ENCODE measurements around the gene MINK1. TPM values are rescaled to one million over a fixed set of nuclear protein-coding genes. Genes with fewer than 3 reads are reported as not detected.
"Not testable (repeated sequence)": the region's sequence is repeated elsewhere in the genome, so short reads cannot be mapped to it uniquely, and the experiment has no call there.

MINK1 gene
- total RNA-seq, 1 donor from 2014 or later = 45.6 TPM

GRCh38 chr17:4919511-4920047 lies 86.4 kb downstream of the MINK1 start:
- Histone ChIP-seq H3K27me3 (no peaks in the 10 kb centered on the region), H3K9me3 (no peaks in the 10 kb centered on the region), H3K27ac (no peak overlapping the region), H3K4me1 (no peaks in the 10 kb centered on the region), H3K36me3 (no peaks in the 10 kb centered on the region), H3K4me3 (no peak overlapping the region)
- TF ChIP-seq, protein P1, sequence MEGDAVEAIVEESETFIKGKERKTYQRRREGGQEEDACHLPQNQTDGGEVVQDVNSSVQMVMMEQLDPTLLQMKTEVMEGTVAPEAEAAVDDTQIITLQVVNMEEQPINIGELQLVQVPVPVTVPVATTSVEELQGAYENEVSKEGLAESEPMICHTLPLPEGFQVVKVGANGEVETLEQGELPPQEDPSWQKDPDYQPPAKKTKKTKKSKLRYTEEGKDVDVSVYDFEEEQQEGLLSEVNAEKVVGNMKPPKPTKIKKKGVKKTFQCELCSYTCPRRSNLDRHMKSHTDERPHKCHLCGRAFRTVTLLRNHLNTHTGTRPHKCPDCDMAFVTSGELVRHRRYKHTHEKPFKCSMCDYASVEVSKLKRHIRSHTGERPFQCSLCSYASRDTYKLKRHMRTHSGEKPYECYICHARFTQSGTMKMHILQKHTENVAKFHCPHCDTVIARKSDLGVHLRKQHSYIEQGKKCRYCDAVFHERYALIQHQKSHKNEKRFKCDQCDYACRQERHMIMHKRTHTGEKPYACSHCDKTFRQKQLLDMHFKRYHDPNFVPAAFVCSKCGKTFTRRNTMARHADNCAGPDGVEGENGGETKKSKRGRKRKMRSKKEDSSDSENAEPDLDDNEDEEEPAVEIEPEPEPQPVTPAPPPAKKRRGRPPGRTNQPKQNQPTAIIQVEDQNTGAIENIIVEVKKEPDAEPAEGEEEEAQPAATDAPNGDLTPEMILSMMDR (IDR thresholded peaks at IDR 0.05) = no peak
- intact Hi-C loops (cut with DNase I) = no loop called here
- no peak for DNase-seq (ENCODE audit: low spot score in 2 of 2)

DNA sequence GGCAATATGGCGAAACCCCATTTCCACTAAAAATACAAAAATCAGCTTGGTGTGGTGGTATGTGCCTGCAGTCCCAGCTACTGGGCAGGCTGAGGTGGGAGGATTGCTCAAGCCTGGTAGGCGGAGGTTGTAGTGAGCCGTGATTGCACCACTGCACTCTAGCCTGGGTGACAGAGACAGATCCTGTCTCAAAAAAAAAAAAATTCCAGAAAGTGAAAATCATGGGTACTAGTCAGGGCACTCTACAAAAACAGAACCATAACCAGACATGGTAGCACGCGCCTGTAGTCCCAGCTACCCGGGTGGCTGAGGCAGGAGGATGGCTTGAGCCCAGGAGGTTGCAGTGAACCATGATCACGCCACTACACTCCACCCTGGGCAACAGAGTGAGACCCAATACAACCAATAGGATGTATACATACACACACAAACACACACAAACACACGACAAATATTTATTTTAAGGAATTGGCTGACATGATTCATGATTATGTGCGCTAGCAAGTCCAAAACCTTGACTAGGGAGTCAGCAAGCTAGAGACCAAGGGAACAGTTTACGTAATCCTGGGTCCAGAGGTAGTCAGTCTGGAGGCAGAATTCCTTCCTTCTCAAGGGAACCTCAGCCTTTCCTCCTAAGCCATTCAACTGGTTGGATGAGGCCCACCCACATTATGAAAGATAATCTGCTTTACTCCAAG lies 87.4 kb downstream of the MINK1 start:
- Histone ChIP-seq H3K4me3 (no peak overlapping the region), H3K4me1 (no peaks in the 10 kb centered on the region), H3K36me3 (no peaks in the 10 kb centered on the region), H3K9me3 (no peaks in the 10 kb centered on the region), H3K27ac (no peak overlapping the region), H3K27me3 (no peaks in the 10 kb centered on the region)
- no peak for DNase-seq (ENCODE audit: low spot score in 2 of 2)
- intact Hi-C loops (cut with DNase I) = no loop called here
- TF ChIP-seq, protein P1 (IDR thresholded peaks at IDR 0.05) = no peak

DNA sequence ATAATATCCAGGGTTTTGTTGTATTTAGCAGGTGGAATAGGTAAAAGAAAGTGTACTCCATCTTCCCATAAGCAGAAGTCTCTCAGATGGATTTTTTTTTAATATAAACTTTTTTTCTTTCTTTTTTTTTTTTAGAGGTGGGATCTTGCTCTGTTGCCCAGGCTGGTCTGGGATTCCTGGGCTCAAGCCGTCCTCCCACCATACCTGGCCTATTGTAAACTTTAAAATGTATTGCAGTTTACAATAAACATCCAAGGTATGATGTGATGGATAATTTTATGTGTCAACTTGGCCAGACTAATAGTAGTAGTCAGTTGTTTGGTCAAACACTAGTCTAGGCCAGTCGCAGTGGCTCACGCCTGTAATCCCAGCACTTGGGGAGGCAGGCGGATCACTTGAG lies 88.2 kb downstream of the MINK1 start:
- H3K9me3 ChIP-seq = no peaks in the 10 kb centered on the region
- DNase-seq (ENCODE audit: low spot score in 2 of 2) = no peak
- no peak overlapping the region for H3K27ac ChIP-seq
- H3K27me3 ChIP-seq = no peaks in the 10 kb centered on the region
- intact Hi-C loops (cut with DNase I) = no loop called here
- no peak overlapping the region for H3K4me3 ChIP-seq
- H3K36me3 ChIP-seq = no peaks in the 10 kb centered on the region
- TF ChIP-seq, protein P1 (IDR thresholded peaks at IDR 0.05) = no peak
- H3K4me1 ChIP-seq = no peaks in the 10 kb centered on the region

GRCh38 chr17:4926577-4927335 lies 93.6 kb downstream of the MINK1 start:
- H3K4me1 ChIP-seq; H3K36me3 ChIP-seq; H3K27me3 ChIP-seq; H3K9me3 ChIP-seq; H3K27ac ChIP-seq; intact Hi-C loops (cut with DNase I); H3K4me3 ChIP-seq; DNase-seq (ENCODE audit: low spot score in 2 of 2): not testable (repeated sequence)

DNA sequence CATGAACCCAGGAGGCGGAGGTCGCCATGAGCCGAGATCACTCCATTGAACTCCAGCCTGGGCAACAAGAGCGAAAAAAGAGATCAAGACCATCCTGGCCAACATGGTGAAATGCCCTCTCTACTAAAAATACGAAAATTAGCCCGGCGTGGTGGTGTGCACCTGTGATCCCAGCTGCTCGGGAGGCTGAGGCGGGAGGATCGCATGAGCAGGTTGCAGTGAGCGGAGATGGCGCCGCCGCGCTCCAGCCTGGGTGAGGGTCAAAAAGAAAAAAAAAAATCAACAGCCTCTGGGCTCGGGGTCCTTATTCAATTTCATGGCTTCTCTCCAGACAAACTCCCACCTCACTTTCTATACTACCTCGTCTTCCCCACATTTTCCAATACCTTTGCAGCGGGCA lies 95.7 kb downstream of the MINK1 start:
- TF ChIP-seq, protein P1 (IDR thresholded peaks at IDR 0.05) = no peak
- H3K4me1 ChIP-seq = no peaks in the 10 kb centered on the region
- no peaks in the 10 kb centered on the region for H3K36me3 ChIP-seq
- H3K27ac ChIP-seq = no peak overlapping the region
- intact Hi-C loops (cut with DNase I) = no loop called here
- H3K9me3 ChIP-seq = no peaks in the 10 kb centered on the region
- H3K4me3 ChIP-seq = no peak overlapping the region
- no peak for DNase-seq (ENCODE audit: low spot score in 2 of 2)
- H3K27me3 ChIP-seq = no peaks in the 10 kb centered on the region

DNA sequence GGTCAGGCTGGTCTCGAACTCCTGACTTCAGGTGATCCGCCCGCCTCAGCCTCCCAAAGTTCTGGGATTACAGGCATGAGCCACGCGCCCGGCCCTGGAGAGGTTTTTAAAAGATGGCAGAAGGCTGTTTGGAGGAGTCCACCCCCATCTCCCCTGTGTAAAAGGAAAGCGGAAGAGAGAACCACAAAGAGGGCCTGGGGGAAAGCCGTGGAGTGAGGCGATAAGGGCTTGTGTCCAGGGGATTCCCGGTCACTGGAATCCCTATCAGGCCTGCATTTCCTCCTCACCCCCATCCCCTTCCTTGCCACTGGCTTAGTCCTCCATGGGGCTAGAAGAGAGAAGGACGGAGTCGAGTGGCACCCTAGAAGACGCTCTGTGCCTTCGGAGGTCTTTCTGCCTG lies 98.8 kb downstream of the MINK1 start, which contains the start of gene GP1BA:
Gene GP1BA (plus strand): TSS at position 315 of the 400 bp plus-strand sequence. CDS start 328 bp downstream, outside the sequence.
- intact Hi-C loops (cut with DNase I) = no loop called here
- Histone ChIP-seq H3K27ac (no peak within 1 kb of the TSS), H3K36me3 (peaks cover 7% of the 10 kb centered on the region in 2 donors), H3K4me1 (no peaks in the 10 kb centered on the region), H3K4me3 (no peak within 1 kb of the TSS), H3K9me3 (no peaks in the 10 kb centered on the region), H3K27me3 (no peaks in the 10 kb centered on the region)
- TF ChIP-seq, protein P1 (IDR thresholded peaks at IDR 0.05) = no peak
- DNase-seq (ENCODE audit: low spot score in 2 of 2) = no peak
